ENCODE data around the gene ZFAND6. TPM values are rescaled to one million over a fixed set of nuclear protein-coding genes. Genes with fewer than 3 reads are reported as not detected.

ZFAND6 gene
- total RNA-seq = 51.4 and 66.6 TPM in 2 replicates

DNA sequence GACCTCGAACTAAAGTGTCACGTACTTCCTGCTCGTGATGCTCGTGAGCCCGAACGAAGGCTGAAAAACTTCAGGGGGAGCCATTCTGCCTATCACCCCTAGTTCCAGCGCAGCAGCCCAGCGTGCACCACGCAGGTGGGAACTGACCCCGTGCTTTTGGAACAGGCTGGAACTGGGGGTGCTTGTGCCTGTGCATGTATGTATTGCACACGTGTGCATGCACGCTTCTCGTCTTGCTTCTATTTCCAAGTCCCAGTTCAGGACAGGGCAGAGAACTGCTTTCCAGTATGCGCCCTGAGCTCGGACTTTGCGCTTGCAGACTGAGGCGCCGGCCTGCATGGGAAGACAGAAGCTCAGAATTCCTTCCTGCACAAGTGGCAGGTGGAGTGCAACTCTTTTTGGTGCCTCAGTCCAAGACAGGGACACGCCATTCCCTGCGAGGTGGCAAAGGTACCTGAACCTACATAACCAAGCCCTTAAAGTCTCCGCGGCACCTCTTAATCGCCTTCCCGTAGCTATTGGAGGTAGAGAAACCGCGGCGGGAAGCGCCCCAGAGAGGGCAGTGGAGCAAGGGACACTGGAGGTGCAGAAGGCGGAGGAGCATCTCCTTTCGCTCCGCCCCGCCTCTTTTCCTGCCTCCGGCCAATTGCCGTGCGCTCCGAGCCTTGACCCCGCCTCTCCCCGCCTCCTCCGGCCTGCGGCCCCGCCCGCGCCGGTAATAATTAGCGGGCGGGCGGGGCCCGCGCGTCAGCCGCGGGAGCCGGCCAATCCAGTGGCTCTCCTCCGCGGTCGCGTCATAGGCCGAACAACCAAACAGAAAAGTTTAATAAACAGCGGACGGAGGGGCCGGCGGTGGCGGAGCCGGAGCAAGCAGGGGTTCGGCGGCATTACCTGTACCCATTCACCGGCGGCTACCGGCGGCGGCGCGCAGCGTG lies at the start of gene ZFAND6:
Gene ZFAND6 (plus strand): TSS at position 826 of the 935 bp plus-strand sequence. CDS start 60,669 bp downstream, outside the sequence.

DNA sequence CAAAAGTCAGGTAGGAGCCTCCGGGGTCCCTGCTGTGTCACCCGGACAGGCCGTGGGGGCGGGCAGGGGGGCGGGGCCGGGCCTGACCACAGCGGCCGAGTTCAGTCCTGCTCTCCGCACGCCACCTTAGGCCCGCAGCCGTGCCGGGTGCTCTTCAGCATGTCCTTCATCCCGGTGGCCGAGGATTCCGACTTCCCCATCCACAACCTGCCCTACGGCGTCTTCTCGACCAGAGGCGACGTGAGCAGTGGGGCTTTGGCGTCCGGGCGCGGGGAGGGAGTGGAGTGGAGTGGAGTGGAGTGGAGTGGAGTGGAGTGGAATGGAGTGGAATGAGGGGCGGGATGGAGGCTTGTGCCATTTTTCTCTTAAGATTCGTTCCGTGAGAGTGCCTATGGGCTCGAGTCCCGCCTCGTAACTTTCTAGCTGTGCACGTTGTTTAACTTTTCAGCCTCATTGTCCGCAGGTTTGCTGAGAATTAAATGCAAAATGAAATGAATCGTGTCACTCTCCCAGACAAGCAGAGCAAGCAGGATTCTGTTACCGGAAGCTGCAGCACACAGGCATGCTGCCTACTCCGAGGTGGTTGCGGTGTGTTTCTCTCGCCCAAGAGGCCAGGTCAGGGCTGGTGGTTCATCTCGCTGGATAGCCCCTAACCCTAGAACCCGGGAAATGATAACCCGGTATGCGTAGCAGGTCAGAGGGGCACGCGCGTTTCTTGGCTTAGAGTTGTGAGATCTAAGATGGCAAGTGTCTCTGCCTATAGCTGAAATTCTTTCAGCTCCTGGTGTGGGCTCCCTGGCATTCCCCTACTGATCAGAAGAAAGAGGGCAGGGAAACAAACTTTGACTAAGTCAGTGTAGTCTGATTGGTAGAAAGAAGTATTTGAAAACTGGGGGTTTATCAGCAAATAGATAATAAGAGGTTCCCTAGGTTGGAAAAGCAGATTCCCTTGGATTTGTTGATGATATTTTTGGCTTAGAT lies 93.7 kb downstream of the ZFAND6 start, which contains the start of gene FAH:
Gene FAH (plus strand): TSS at position 104 of the 981 bp plus-strand sequence. CDS start 56 bp downstream, at position 160.

Other genes starting within 250 kb of the ZFAND6 start
- 8.0 and 21.3 TPM in 2 replicates for gene MTHFS, start 162.7 kb upstream of the ZFAND6 start, total RNA-seq
- not detected in 2 replicates for gene BCL2A1, start 88.5 kb upstream of the ZFAND6 start, total RNA-seq
- 44.5 and 58.7 TPM in 2 replicates for gene FAH, start 93.3 kb downstream of the ZFAND6 start, total RNA-seq
- gene CTXND1, start 192.5 kb downstream of the ZFAND6 start, total RNA-seq = not detected in 2 replicates

Data from cardiac ventricle fibroblast (primary cell).